Measurements from ENCODE around the gene KCNK17. TPM values are rescaled to one million over a fixed set of nuclear protein-coding genes. Genes with fewer than 3 reads are reported as not detected.

The KCNK17 gene
- total RNA-seq, 8 experiments from 2014 or later, result 0.27 to 2.7 (median 0.94) TPM; not detected in 3

DNA sequence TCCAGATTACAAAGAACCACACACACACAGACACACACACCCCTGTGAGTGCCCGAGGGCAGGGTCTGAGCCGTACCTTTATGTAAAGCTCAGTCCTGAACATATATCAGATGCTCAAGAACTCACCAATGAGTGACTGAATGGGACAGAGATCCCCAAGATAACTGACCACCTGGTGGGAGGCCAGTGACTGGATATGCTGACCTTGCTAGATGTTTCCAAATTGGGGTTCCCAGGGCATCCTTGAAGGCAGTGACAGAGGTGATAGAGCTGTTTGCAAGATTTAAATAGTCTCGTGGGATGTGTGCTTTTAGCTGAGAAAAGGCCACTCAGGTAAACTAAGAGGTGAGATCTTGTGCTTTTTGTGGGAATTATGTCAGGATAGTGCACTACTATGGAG lies 39.3 kb downstream of the KCNK17 start:
- H3K4me1 ChIP-seq (replicated peaks in 1 of 2), result peaks cover under 1 to 1% of the 10 kb centered on the region in 2 donors
- WGBS, 10 experiments, result 17 to 100% (median 89%) methylated on average over 1 to 2 of the region's 3 CpGs; no CpG with 5 or more reads in 6 of the 10 experiments
- no peak overlapping the region for H3K27ac ChIP-seq
- in situ Hi-C loops (cut with MboI; ENCODE audit: low pct_unique_long_range_greater_than_20kb in 2 of 9, low sequenced_read_pairs in 9 of 9, unreplicated experiment in 9 of 9), result loop anchor here in 1 of 9 experiments (25.0 kb wide), 1 partner anchor 413 kb away; no protein-coding TSS in a partner anchor
- no peak overlapping the region for H3K4me3 ChIP-seq
- ATAC-seq (replicated peaks in 6 of 8), result no peak

DNA sequence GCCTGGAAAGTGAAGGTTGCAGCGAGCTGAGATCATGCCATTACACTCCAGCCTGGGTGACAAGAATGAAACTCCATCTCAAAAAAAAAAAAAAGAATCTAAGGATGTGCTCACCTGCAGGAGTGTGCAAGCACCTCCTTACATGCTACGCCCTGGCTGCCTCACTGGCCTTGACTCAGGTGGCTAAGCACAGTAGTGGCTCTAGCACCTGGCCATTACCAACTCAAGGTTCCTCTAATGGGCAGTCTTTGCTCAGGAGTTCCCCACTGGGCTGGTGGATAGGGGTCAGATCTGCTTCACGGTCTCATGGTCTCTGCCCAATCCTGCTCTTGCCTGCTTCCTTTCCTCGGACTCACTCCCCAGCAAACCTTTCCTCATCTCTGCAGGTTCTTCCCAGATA lies 39.7 kb downstream of the KCNK17 start:
- 33 to 81% (median 53%) methylated on average over 1 to 4 of the region's 4 CpGs; no CpG with 5 or more reads in 4 of the 10 experiments for WGBS, 10 experiments
- no peak overlapping the region for H3K27ac ChIP-seq
- in situ Hi-C loops (cut with MboI; ENCODE audit: low pct_unique_long_range_greater_than_20kb in 2 of 9, low sequenced_read_pairs in 9 of 9, unreplicated experiment in 9 of 9), result no loop called here
- no peaks in the 10 kb centered on the region for H3K4me1 ChIP-seq (replicated peaks in 1 of 2)
- H3K4me3 ChIP-seq, result no peak overlapping the region
- no peak for ATAC-seq (replicated peaks in 6 of 8)

DNA sequence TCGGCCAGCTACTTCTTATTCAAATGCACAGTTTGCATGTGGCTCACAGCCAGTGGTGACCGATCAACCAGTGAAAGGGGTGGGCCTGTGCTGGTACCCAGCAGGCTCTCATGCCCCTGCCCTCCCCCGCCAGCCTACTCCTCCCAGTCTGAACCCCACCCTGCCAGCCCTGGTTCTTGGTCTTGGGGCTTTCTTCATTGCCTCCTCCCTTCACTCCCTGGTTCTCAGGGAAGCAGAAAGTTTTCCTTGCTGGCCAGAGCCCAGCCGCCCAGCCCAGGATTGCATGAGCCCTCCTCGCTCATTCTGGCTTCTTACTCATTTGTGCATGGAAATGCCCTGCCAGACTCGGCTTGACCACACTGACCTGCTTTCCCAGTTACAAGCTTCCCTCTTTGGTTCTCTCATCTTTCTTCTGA lies 40.8 kb downstream of the KCNK17 start:
- ATAC-seq (replicated peaks in 6 of 8), result peak in 5 of 8 experiments; percentile 24 to 88 (median 82)
- in situ Hi-C loops (cut with MboI; ENCODE audit: low pct_unique_long_range_greater_than_20kb in 2 of 9, low sequenced_read_pairs in 9 of 9, unreplicated experiment in 9 of 9), result no loop called here
- no peak overlapping the region for H3K4me3 ChIP-seq
- peaks cover 2 to 5% of the 10 kb centered on the region in 2 donors for H3K4me1 ChIP-seq (replicated peaks in 1 of 2)
- WGBS, 10 experiments, result 0 to 49% (median 23%) methylated on average over 1 to 5 of the region's 6 CpGs; no CpG with 5 or more reads in 6 of the 10 experiments
- H3K27ac ChIP-seq, result no peak overlapping the region

DNA sequence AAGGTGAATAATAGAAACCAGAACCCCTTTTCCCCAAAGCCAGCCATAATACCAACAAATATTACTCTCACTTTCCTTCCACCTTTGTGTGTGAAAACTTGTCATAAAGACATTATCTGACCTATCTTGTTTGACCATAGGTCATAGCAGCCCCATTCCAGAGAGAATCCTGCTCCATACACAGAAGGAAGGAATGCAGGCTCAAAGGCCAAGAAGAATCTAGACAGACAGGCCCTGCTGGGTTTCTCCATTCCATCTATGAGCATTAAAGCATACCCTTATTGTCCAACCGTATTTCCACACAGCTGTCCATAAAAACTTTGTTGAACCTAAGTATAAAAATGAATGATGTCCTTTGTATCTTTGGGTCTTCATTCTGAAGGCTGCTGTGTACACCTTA lies 44.3 kb downstream of the KCNK17 start:
- H3K4me3 ChIP-seq, result no peak overlapping the region
- ATAC-seq (replicated peaks in 6 of 8), result no peak
- WGBS, 10 experiments, result 0 to 100% (median 88%) methylated on average over 1 of the region's 1 CpG; no CpG with 5 or more reads in 7 of the 10 experiments
- in situ Hi-C loops (cut with MboI; ENCODE audit: low pct_unique_long_range_greater_than_20kb in 2 of 9, low sequenced_read_pairs in 9 of 9, unreplicated experiment in 9 of 9), result no loop called here
- no peak overlapping the region for H3K27ac ChIP-seq
- peaks cover 2 to 5% of the 10 kb centered on the region in 2 donors for H3K4me1 ChIP-seq (replicated peaks in 1 of 2)

DNA sequence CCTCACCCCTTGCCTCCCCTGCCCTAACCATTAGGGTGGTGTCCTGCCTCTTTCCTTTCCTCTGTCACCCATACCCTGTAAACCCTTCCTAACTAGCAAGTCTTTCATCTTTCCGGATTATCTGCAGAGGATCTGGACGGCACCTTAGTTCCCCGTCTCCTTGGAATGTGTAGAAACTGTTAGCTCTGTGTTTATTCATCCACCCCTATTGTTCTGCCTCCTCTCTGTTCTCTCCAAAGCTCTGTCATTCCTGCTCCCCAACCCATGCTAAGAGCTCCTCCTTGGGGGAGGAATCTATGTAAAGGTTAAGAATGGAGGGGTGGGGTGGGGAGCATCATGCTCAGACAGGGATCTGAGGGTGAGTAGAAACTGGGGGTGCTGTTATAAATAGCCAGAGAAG lies 45.5 kb downstream of the KCNK17 start:
- no peak overlapping the region for H3K4me3 ChIP-seq
- H3K4me1 ChIP-seq (replicated peaks in 1 of 2), result peaks cover 2 to 5% of the 10 kb centered on the region in 2 donors
- WGBS, 10 experiments, result 32 to 72% (median 55%) methylated on average over 3 of the region's 3 CpGs; no CpG with 5 or more reads in 5 of the 10 experiments
- no peak overlapping the region for H3K27ac ChIP-seq
- in situ Hi-C loops (cut with MboI; ENCODE audit: low pct_unique_long_range_greater_than_20kb in 2 of 9, low sequenced_read_pairs in 9 of 9, unreplicated experiment in 9 of 9), result no loop called here
- no peak for ATAC-seq (replicated peaks in 6 of 8)

DNA sequence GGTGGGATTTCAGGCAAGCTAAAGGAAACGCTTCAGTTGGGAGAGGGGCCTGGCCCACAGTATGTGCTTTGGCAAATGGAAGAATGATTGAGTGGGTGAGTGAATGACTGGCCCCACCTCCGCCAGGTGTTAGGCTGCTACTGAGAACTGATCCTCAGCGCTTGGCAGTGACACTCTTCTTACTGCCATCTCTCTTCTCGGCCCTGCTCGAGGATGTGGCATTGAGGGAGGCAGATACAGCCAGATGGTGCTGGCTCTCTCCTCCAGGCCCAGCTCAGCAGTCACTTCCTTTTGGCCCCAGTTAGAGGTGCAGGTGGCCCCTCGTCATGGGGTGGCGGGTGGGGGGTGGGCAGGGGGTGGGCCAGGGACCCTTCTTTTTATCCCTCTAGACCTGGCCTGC lies 46.0 kb downstream of the KCNK17 start:
- WGBS, 10 experiments, result 29 to 100% (median 80%) methylated on average over 1 to 2 of the region's 7 CpGs; no CpG with 5 or more reads in 5 of the 10 experiments
- no peak for ATAC-seq (replicated peaks in 6 of 8)
- in situ Hi-C loops (cut with MboI; ENCODE audit: low pct_unique_long_range_greater_than_20kb in 2 of 9, low sequenced_read_pairs in 9 of 9, unreplicated experiment in 9 of 9), result no loop called here

DNA sequence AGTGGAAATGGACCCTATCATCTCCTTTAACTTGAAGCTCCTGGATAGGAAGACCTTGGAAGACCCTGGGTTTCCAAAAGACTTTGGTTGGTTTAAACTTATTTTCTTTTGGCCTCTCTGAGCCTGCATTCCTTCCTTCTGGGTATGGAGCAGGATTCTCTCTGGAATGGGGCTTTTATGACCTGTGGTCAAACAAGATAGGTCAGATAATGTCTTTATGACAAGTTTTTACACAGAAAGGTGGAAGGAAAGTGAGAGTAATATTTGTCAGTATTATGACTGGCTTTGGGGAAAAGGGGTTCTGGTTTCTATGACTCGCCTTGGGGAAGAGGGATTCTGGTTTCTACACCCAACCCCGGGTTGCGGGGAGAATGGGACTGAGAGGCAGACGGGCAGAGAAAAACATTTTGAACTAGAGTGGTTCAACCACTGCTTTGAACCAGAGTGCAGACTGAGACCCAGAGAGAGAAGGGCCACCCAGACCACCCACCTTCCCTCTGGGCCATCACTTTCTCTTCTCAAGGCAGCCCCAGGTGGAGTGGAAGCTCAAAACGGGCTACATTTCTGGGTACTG lies 47.4 kb downstream of the KCNK17 start:
- peaks cover 5 to 9% of the 10 kb centered on the region in 2 donors for H3K4me1 ChIP-seq (replicated peaks in 1 of 2)
- 46 to 90% (median 80%) methylated on average over 1 to 3 of the region's 5 CpGs; no CpG with 5 or more reads in 4 of the 10 experiments for WGBS, 10 experiments
- H3K27ac ChIP-seq, result no peak overlapping the region
- H3K4me3 ChIP-seq, result no peak overlapping the region
- in situ Hi-C loops (cut with MboI; ENCODE audit: low pct_unique_long_range_greater_than_20kb in 2 of 9, low sequenced_read_pairs in 9 of 9, unreplicated experiment in 9 of 9), result no loop called here
- no peak for ATAC-seq (replicated peaks in 6 of 8)

More for the DNA sequence above, 46.0 kb downstream of the KCNK17 start:
- H3K4me1 ChIP-seq (replicated peaks in 1 of 2), result peaks cover 5% of the 10 kb centered on the region in 2 donors
- H3K4me3 ChIP-seq, result no peak overlapping the region
- no peak overlapping the region for H3K27ac ChIP-seq

DNA sequence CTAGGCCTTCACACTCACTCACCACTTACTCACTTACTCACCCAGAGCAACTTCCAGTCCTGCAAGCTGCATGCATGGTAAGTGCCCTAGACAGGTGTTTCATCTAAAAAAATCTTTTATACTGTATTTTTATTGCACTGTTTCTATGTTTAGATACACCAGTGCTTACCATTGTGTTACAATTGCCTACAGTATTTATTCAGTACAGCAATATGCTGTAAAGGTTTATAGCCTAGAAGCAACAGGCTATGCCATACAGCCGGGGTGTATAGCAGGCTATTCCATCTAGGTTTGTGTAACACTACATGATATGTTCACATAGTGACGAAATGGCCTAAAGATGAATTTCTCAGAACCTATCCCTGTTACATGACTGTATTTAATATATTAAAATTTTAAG lies 47.8 kb downstream of the KCNK17 start:
- in situ Hi-C loops (cut with MboI; ENCODE audit: low pct_unique_long_range_greater_than_20kb in 2 of 9, low sequenced_read_pairs in 9 of 9, unreplicated experiment in 9 of 9), result no loop called here
- no peak overlapping the region for H3K27ac ChIP-seq
- peaks cover 5 to 9% of the 10 kb centered on the region in 2 donors for H3K4me1 ChIP-seq (replicated peaks in 1 of 2)
- no peak for ATAC-seq (replicated peaks in 6 of 8)
- H3K4me3 ChIP-seq, result no peak overlapping the region
- WGBS, 10 experiments, result 7 to 100% (median 80%) methylated on average over 1 to 2 of the region's 2 CpGs; no CpG with 5 or more reads in 1 of the 10 experiments

DNA sequence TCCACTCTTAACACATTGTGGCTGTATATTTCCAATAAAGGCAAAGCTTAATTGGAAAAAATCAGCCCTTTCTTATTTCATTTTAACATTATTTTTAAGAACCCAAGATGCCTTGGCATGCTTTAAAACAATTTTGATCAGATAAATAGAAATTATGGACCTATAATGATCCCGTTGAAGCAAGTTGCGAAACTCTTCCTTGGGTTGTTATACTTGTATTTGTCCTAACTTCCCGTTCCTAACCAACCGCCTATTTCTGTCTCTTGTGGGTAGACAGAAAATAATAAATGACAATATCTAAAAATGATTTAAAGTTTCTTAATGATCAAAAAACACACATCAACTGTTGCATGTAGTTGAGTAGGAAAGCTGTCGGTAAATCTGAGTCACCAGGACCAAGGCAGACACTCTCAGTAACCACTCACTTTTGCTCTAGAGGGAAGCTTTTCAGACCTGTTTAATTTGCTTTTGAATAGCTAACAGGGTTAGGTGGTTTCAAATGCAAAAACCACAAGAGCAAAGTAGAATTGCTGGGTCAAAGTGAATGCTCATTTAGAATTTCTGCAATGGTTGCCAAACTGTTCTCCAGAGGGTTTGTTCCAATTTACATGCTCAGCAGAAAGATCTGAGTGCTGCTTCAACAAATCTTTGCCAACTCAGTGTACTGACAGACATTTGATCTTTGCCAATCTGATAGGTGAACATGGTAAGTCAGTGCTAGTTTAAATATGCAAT lies 50.7 kb downstream of the KCNK17 start:
- 24 to 76% (median 41%) methylated on average over 1 to 5 of the region's 5 CpGs for WGBS, 10 experiments
- Histone ChIP-seq H3K4me1 (replicated peaks in 1 of 2) (peaks cover 0 to 7% of the 10 kb centered on the region in 2 donors), H3K4me3 (no peak overlapping the region), H3K27ac (no peak overlapping the region)
- in situ Hi-C loops (cut with MboI; ENCODE audit: low pct_unique_long_range_greater_than_20kb in 2 of 9, low sequenced_read_pairs in 9 of 9, unreplicated experiment in 9 of 9), result no loop called here
- ATAC-seq (replicated peaks in 6 of 8), result peak in 3 of 8 experiments; percentile 50 to 55 (median 50)

DNA sequence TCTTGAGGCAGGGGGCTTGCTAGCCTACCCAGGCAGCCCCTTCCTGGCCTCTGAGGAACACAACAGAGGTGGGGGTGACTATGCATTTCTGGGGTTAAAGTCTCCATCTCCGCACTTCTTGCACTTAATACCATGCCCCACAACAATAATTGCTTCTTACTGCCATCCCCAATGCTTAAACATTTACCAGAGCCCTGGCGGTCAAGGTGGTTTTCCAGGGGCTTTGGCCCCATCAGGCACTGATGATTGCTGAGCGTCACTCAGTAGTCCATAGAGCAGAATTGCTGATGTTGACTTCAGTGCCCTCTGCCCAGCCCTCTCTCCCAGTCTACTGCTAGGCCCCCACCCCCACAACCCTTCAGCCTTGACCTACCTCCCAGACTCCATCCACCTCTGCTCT lies 52.5 kb downstream of the KCNK17 start:
- no peak overlapping the region for H3K4me3 ChIP-seq
- H3K27ac ChIP-seq, result no peak overlapping the region
- in situ Hi-C loops (cut with MboI; ENCODE audit: low pct_unique_long_range_greater_than_20kb in 2 of 9, low sequenced_read_pairs in 9 of 9, unreplicated experiment in 9 of 9), result no loop called here
- ATAC-seq (replicated peaks in 6 of 8), result no peak
- 0% methylated on average over 1 of the region's 3 CpGs; no CpG with 5 or more reads in 9 of the 10 experiments for WGBS, 10 experiments
- peaks cover 0 to 7% of the 10 kb centered on the region in 2 donors for H3K4me1 ChIP-seq (replicated peaks in 1 of 2)

DNA sequence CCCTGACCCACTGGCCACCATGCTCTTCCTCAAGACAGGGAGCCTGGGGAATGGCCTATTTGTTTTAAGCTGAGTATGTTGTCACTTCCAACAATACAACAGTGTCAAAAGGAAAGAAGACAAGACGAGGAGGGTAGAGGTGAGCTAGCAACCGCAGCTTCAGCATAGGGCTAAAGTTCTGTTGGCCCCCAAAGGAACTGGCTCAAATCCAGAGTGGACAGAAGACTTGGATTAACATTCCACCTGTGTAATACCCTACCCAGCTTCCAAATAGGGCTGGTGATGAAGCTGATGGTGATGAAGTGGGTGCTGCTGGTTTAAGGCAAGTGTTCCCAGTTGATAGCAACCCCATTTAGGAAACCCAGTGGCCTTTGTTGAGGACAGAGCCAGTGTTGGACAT lies 53.3 kb downstream of the KCNK17 start:
- no peak overlapping the region for H3K4me3 ChIP-seq
- ATAC-seq (replicated peaks in 6 of 8), result no peak
- in situ Hi-C loops (cut with MboI; ENCODE audit: low pct_unique_long_range_greater_than_20kb in 2 of 9, low sequenced_read_pairs in 9 of 9, unreplicated experiment in 9 of 9), result no loop called here
- H3K27ac ChIP-seq, result no peak overlapping the region
- WGBS, 10 experiments, result 20 to 94% (median 80%) methylated on average over 1 to 2 of the region's 2 CpGs; no CpG with 5 or more reads in 5 of the 10 experiments
- H3K4me1 ChIP-seq (replicated peaks in 1 of 2), result peaks cover 6 to 11% of the 10 kb centered on the region in 2 donors

DNA sequence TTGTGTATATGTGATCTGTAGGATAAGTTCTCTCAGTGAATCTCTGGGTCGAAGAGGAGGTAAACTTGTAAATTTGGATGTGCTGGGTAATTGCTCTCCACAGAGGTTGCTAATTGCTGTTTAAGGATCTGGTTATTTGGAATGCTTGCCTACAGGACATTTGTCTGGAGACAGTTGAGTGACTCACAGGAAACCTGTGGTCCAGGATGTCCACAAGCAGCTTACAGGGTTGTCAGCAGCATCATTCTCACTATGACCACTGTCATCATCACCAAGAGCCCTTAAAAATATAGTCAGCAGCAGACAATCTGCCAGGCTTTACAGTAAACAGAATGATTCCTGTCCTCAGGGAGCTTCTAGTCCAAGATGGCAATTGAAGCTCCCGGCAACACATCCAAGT lies 53.8 kb downstream of the KCNK17 start:
- Histone ChIP-seq H3K27ac (no peak overlapping the region), H3K4me1 (replicated peaks in 1 of 2) (peaks cover 6 to 11% of the 10 kb centered on the region in 2 donors), H3K4me3 (no peak overlapping the region)
- no peak for ATAC-seq (replicated peaks in 6 of 8)
- in situ Hi-C loops (cut with MboI; ENCODE audit: low pct_unique_long_range_greater_than_20kb in 2 of 9, low sequenced_read_pairs in 9 of 9, unreplicated experiment in 9 of 9), result no loop called here
- 0 to 100% (median 88%) methylated on average over 1 to 2 of the region's 2 CpGs; no CpG with 5 or more reads in 2 of the 10 experiments for WGBS, 10 experiments

DNA sequence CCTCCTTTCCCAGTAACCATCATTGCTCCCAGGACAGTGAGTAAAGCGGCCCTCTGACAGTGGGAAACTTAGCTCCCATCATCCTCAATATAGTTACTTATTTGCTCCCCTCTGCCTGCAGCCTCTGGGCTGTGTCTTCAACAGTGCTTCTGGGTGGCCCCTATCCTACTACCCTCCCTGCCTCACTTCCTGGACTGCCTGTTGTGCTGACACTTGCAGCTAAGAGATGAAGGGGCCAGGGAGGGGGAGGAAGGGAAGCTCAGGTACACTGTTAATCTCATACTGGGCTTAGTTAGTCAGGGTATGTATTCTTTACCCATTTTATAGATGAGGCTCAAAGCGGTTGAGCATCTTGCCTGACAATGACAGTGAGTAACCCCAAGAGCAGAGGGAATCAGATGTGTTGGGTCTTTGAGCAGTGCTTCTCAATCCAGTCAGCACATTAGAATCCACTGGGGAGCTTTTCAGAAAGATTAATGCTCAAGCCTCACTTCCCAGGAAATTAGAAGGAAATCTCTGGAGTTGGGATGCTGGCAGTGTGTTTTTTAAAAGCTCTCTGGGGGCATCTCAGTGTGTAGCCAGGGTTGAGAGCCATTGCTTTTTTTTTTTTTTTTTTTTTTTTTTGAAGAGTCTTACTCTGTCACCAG lies 57.8 kb downstream of the KCNK17 start:
- 70 to 100% (median 95%) methylated on average over 1 to 2 of the region's 2 CpGs; no CpG with 5 or more reads in 4 of the 10 experiments for WGBS, 10 experiments
- peak in 3 of 8 experiments; percentile 81 to 91 (median 85) for ATAC-seq (replicated peaks in 6 of 8)
- H3K4me3 ChIP-seq, result no peak overlapping the region
- in situ Hi-C loops (cut with MboI; ENCODE audit: low pct_unique_long_range_greater_than_20kb in 2 of 9, low sequenced_read_pairs in 9 of 9, unreplicated experiment in 9 of 9), result no loop called here
- peak overlapping the region; percentile 43 to 55 for H3K27ac ChIP-seq
- peaks cover 4 to 9% of the 10 kb centered on the region in 2 donors for H3K4me1 ChIP-seq (replicated peaks in 1 of 2)
